Adrenal gland (tissue), 12 donors: ENCODE data around the gene GTF2A1L. TPM values are rescaled to one million over a fixed set of nuclear protein-coding genes. Genes with fewer than 3 reads are reported as not detected.

ENCODE experiments used
- DNase-seq, 7 donors: peaks; one replicate each; pipeline ENCODE4 v3.0.0-alpha.2; 2019 to 2020
- H3K27ac ChIP-seq, 5 donors: fragments of 200-600 bp; sonication (generic) in 4 of 5; 1 replicate in 3 of 5; 2 replicates in 2 of 5; pipeline versions ENCODE4 v1.5.1 to v1.8.0; 2016 to 2020; ENCODE audit warnings: mild to moderate bottlenecking in 1 of 5
- H3K27me3 ChIP-seq: fragments of 200-600 bp; 2 replicates; pipeline ENCODE4 v1.8.0; 2021
- H3K36me3 ChIP-seq, 2 donors: fragments of 200-600 bp; replicated peaks in 1 of 2; 1 replicate in 1 of 2; 2 replicates in 1 of 2; pipeline versions ENCODE4 v1.5.1 to v1.8.0; 2018 to 2022
- H3K4me1 ChIP-seq, 2 donors: fragments of 200-600 bp; replicated peaks in 1 of 2; 1 replicate in 1 of 2; 2 replicates in 1 of 2; pipeline versions ENCODE4 v1.5.1 to v1.8.0; 2018 to 2021
- H3K4me3 ChIP-seq, 4 donors: fragments of 200-600 bp; sonication (generic) in 3 of 4; one replicate each; pipeline ENCODE4 v1.5.1; 2016 to 2018
- H3K9me3 ChIP-seq, 3 donors: fragments of 200-600 bp; sonication (generic) in 1 of 3; replicated peaks in 1 of 3; 1 replicate in 2 of 3; 2 replicates in 1 of 3; pipeline versions ENCODE4 v1.5.1 to v1.8.0; 2016 to 2021
- CTCF ChIP-seq, 6 experiments: fragments of 450-650 bp in 4 of 6; fragments of 200-600 bp in 2 of 6; sonication (generic) in 1 of 6; IDR thresholded peaks; 1 replicate in 5 of 6; 2 replicates in 1 of 6; pipeline versions ENCODE4 v1.5.1 to v1.8.0; 2016 to 2021; ENCODE audit warnings: antibody characterized with exemption in 6 of 6, mild to moderate bottlenecking in 2 of 6, moderate library complexity in 1 of 6
- POLR2A ChIP-seq, 2 donors: fragments of 450-650 bp; IDR thresholded peaks; one replicate each; pipeline ENCODE4 v1.6.1; 2017; ENCODE audit warnings: antibody characterized with exemption in 2 of 2, mild to moderate bottlenecking in 2 of 2, moderate library complexity in 1 of 2
- WGBS, 4 donors: extraction: QIAGEN DNeasy Blood & Tissue Kit in 2 of 4; methylation state at CpG; one replicate each; pipeline versions ENCODE4 v1.1.5 to v1.1.7; 2013 to 2017; 5-methylcytosine and 5-hydroxymethylcytosine counted together
- intact Hi-C, 2 donors: fragments of 100-400 bp; cut with DNase I; formaldehyde crosslinking; loops; one replicate each; pipeline versions ENCODE4 v1.14.1 to v1.15.0; 2022 to 2023
- polyA plus RNA-seq, 3 donors: library from polyadenylated mRNA; stranded (reverse); fragments of 200-250 nt in 2 of 3; fragments of 350-450 nt in 1 of 3; fragmentation: Illumina TruSeq in 1 of 3; extraction: RNeasy Lipid Tissue Mini Kit (QIAGEN cat#74804) in 1 of 3; gene quantifications; one replicate each; pipeline ENCODE4 v1.2.3, GENCODE V29; 2013 to 2014
- total RNA-seq, 9 donors: library from RNA; depleted of rRNA in 4 of 9; stranded (reverse); fragments of >200 nt in 4 of 9; fragments of 120-200 nt in 1 of 9; fragmentation: NEBNext Ultra II Directional in 1 of 9; extraction: Animal tissue kit (Norgen Biotek cat#: 25700) in 1 of 9; gene quantifications; one replicate each; pipeline versions ENCODE4 v1.1.0 to v1.2.4, GENCODE V29; 2013 to 2023
- donor health status: healthy with polysubstance abuse.
- donor health status: Bipolar disorder and iron deficiency.
- donor health status: DM: yes; HTN: yes; CAD: no.
- donor health status: DM: no; HTN: no; CAD: no.
- donor health status: DM: no; HTN: no; CAD: no.
- donor health status: DM: yes; HTN: yes; CAD: no.

Gene GTF2A1L
- total and polyA plus RNA-seq, 12 donors = 0.11 to 3.3 (median 0.84) TPM; not detected in 6

GRCh38 chr2:48586433-48586832, 31.2 kb upstream of the GTF2A1L start:
- 58 to 65% (median 60%) methylated on average over 4 of the region's 4 CpGs for WGBS, 4 donors
- Histone ChIP-seq H3K4me1 (no peaks in the 10 kb centered on the region), H3K36me3 (no peaks in the 10 kb centered on the region), H3K4me3 (no peak overlapping the region), H3K27ac (no peak overlapping the region), H3K27me3 (no peaks in the 10 kb centered on the region), H3K9me3 (no peaks in the 10 kb centered on the region)
- peak in 1 of 7 donors; percentile 17 for DNase-seq
- no peak for TF ChIP-seq POLR2A (IDR thresholded peaks at IDR 0.05)
- TF ChIP-seq CTCF (IDR thresholded peaks at IDR 0.05) = no peak
- intact Hi-C loops = no loop called here

- Histone ChIP-seq H3K27ac (no peak overlapping the region), H3K36me3 (no peaks in the 10 kb centered on the region), H3K9me3 (no peaks in the 10 kb centered on the region), H3K27me3 (no peaks in the 10 kb centered on the region), H3K4me1 (no peaks in the 10 kb centered on the region), H3K4me3 (no peak overlapping the region)
- 58 to 91% (median 84%) methylated on average over 3 to 5 of the region's 5 CpGs for WGBS, 4 donors
- peak in 1 of 7 donors; percentile 42 for DNase-seq
- TF ChIP-seq CTCF (IDR thresholded peaks at IDR 0.05) (no peak), POLR2A (IDR thresholded peaks at IDR 0.05) (no peak)
- intact Hi-C loops = no loop called here
These were observed 30.1 kb upstream of the GTF2A1L start for GRCh38 chr2:48587560-48587959.

GRCh38 chr2:48587961-48588360, 29.7 kb upstream of the GTF2A1L start:
- no peaks in the 10 kb centered on the region for H3K36me3 ChIP-seq
- TF ChIP-seq POLR2A (IDR thresholded peaks at IDR 0.05) (no peak), CTCF (IDR thresholded peaks at IDR 0.05) (no peak)
- intact Hi-C loops = no loop called here
- H3K9me3 ChIP-seq = no peaks in the 10 kb centered on the region
- no peaks in the 10 kb centered on the region for H3K4me1 ChIP-seq
- H3K27me3 ChIP-seq = no peaks in the 10 kb centered on the region
- H3K27ac ChIP-seq = no peak overlapping the region
- H3K4me3 ChIP-seq = no peak overlapping the region
- 85 to 98% (median 93%) methylated on average over 3 of the region's 3 CpGs for WGBS, 4 donors
- DNase-seq = no peak

- intact Hi-C loops = no loop called here
- 64 to 74% (median 71%) methylated on average over 1 of the region's 1 CpG for WGBS, 4 donors
These were observed 28.9 kb upstream of the GTF2A1L start for GRCh38 chr2:48588745-48589144.

More at GRCh38 chr2:48588745-48589144, 28.9 kb upstream of the GTF2A1L start:
- TF ChIP-seq POLR2A (IDR thresholded peaks at IDR 0.05) (no peak), CTCF (IDR thresholded peaks at IDR 0.05) (no peak)
- Histone ChIP-seq H3K27me3 (no peaks in the 10 kb centered on the region), H3K36me3 (no peaks in the 10 kb centered on the region), H3K27ac (no peak overlapping the region), H3K4me1 (no peaks in the 10 kb centered on the region), H3K9me3 (no peaks in the 10 kb centered on the region), H3K4me3 (no peak overlapping the region)
- no peak for DNase-seq
